BE2C (cell line): Measurements from ENCODE around the gene NRG2.

Experiments
- DNase-seq: peaks from one replicate; pipeline ENCODE4 v3.0.0-alpha.2; 2020
- H3K27me3 ChIP-seq: fragments of 250-450 bp; sonication (Bioruptor Pico); 2 replicates; pipeline ENCODE4 v1.5.1; 2020; ENCODE audit warnings: mild to moderate bottlenecking
- H3K36me3 ChIP-seq: fragments of 250-450 bp; sonication (Bioruptor Pico); 2 replicates; pipeline ENCODE4 v1.5.1; 2020; ENCODE audit warnings: mild to moderate bottlenecking
- H3K4me1 ChIP-seq: fragments of 250-450 bp; sonication (Bioruptor Pico); 2 replicates; pipeline ENCODE4 v1.5.1; 2020
- H3K4me3 ChIP-seq: 2 replicates; pipeline ENCODE4 v1.5.1; 2011; ENCODE audit warnings: low read depth, low read length
- H3K9me3 ChIP-seq: fragments of 250-450 bp; sonication (Bioruptor Pico); 2 replicates; pipeline ENCODE4 v1.5.1; 2020
- TF ChIP-seq, protein P1 (sequence below): IDR thresholded peaks from 2 replicates; pipeline ENCODE4 v1.5.1; 2012; ENCODE audit warnings: mild to moderate bottlenecking, low read depth, low read length

NRG2 gene

DNA sequence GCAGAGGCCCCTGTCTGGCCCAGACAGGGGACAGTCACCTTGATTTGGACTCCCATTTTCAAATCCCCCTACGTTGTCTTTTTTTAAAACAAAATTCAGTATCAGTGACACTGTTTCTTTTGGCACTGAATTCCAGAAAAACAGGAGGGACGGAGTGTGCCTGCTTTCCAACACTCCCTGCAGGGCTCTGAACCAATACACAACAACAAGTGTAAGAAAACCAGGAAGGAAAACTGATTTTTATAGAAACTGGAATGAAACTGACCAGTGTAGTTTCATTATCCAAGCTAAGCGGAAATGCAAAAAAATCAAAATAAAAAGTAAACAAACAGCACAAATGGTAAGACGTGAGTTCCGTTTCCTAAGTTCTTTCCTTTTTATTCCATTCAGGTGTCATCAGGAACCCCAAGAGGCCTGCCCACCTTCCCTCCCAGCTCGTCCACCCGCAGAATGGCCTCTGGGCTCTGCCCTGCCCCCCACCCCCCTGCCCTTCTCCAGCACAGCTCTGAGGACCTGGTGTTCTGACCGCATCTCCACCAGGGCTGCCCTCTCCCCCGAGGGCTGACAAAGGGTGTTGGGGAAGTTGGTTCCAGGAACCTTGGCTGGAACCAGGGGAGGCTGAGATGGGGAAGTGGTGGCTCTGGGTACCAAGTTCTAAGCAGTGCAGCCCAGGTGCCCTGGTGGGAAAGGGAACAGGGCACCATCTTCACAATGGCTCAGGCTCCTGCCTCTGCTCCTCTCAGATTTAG lies 173.9 kb downstream of the NRG2 start:
- no peaks in the 10 kb centered on the region; the same call in 1 of the 2 replicates for H3K4me1 ChIP-seq
- DNase-seq = no peak
- no peaks in the 10 kb centered on the region for H3K27me3 ChIP-seq
- no peaks in the 10 kb centered on the region for H3K36me3 ChIP-seq
- no peak overlapping the region for H3K4me3 ChIP-seq
- H3K9me3 ChIP-seq = no peaks in the 10 kb centered on the region
- TF ChIP-seq, protein P1, sequence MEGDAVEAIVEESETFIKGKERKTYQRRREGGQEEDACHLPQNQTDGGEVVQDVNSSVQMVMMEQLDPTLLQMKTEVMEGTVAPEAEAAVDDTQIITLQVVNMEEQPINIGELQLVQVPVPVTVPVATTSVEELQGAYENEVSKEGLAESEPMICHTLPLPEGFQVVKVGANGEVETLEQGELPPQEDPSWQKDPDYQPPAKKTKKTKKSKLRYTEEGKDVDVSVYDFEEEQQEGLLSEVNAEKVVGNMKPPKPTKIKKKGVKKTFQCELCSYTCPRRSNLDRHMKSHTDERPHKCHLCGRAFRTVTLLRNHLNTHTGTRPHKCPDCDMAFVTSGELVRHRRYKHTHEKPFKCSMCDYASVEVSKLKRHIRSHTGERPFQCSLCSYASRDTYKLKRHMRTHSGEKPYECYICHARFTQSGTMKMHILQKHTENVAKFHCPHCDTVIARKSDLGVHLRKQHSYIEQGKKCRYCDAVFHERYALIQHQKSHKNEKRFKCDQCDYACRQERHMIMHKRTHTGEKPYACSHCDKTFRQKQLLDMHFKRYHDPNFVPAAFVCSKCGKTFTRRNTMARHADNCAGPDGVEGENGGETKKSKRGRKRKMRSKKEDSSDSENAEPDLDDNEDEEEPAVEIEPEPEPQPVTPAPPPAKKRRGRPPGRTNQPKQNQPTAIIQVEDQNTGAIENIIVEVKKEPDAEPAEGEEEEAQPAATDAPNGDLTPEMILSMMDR = no peak

DNA sequence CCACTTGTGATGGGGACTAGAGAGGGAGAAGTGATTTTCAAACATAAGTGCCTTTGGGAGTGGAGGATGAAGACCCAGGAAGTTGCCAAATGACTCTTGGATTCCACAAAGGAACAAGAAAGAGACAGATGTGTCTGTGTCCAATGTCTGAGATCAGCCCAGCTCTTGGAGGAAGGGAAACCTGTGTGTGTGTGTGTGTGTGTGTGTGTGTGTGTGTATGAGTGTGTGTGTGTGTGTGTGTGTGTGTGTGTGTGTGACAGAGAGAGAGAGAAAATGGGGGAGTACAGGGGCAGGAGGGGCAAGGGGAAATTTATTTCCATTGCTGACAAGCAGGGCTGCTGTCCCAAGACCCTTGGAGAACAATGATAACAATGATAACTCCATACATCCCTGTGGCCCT lies 175.5 kb downstream of the NRG2 start:
- Histone ChIP-seq H3K9me3 (no peaks in the 10 kb centered on the region), H3K27me3 (no peaks in the 10 kb centered on the region), H3K4me3 (no peak overlapping the region), H3K36me3 (no peaks in the 10 kb centered on the region), H3K4me1 (no peaks in the 10 kb centered on the region; the same call in 1 of the 2 replicates)
- TF ChIP-seq, protein P1 = no peak
- no peak for DNase-seq

DNA sequence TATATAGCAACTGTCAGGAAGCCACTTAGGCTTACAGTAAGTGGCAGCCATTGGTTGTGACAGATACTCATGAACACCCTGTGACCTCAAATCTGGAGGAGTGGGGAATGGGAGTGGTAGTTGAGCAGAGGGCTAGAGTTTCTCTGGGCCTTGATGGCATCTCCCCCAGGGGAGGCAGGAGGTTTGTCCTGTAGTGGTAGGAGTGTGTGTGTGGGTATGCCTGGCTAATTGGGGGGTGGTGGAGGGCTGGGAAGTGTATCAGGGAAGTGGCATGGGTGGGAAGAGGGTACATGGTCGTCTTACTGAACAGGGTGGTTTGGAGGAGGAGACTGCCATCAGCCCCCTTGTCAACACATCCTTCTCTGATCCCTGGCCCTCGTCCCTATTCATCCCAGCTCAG lies 176.0 kb downstream of the NRG2 start:
- TF ChIP-seq, protein P1 = no peak
- no peaks in the 10 kb centered on the region; the same call in 1 of the 2 replicates for H3K4me1 ChIP-seq
- DNase-seq = no peak

DNA sequence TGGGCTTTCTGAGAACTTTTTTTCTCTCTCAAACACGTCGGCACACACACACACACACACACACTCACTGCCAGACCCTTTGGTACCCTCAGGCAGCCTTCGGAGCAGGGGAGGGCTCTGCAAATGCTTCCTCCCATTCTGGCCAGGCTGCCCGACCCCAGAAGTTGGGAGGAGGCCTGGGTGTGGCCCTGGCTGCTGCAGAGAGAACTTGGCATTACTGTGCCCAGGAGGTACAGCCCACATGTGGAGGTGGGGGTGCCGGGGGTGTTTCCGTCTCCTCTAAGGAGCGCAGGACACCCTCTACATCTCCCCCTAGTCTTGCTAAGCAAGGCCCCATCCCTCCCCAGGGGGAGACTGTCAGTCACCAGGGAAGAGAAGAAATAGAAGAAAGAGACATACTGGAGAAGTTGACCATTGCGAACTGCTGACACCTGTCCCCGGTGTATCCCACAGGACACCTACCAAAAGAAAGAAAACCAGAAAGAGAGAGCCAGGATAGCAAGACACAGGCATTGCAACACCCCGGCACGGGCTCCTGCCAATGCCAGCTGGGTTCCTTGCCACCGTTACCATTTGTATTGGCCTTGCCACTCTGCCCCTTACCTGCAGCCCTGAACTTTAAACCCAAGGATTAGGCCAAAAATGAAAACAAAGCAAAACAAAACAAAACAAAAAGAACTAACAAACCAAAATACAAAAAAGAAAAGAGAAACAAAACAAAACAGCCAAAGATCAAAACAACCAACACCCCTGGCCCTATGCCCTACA lies 178.2 kb downstream of the NRG2 start:
- no peak for DNase-seq
- H3K36me3 ChIP-seq = no peaks in the 10 kb centered on the region
- no peaks in the 10 kb centered on the region for H3K27me3 ChIP-seq
- no peaks in the 10 kb centered on the region; the same call in 1 of the 2 replicates for H3K4me1 ChIP-seq
- no peaks in the 10 kb centered on the region for H3K9me3 ChIP-seq
- no peak overlapping the region for H3K4me3 ChIP-seq
- TF ChIP-seq, protein P1 = no peak

More for the DNA sequence above, 176.0 kb downstream of the NRG2 start:
- no peaks in the 10 kb centered on the region for H3K9me3 ChIP-seq
- no peaks in the 10 kb centered on the region for H3K27me3 ChIP-seq
- no peak overlapping the region for H3K4me3 ChIP-seq
- no peaks in the 10 kb centered on the region for H3K36me3 ChIP-seq

DNA sequence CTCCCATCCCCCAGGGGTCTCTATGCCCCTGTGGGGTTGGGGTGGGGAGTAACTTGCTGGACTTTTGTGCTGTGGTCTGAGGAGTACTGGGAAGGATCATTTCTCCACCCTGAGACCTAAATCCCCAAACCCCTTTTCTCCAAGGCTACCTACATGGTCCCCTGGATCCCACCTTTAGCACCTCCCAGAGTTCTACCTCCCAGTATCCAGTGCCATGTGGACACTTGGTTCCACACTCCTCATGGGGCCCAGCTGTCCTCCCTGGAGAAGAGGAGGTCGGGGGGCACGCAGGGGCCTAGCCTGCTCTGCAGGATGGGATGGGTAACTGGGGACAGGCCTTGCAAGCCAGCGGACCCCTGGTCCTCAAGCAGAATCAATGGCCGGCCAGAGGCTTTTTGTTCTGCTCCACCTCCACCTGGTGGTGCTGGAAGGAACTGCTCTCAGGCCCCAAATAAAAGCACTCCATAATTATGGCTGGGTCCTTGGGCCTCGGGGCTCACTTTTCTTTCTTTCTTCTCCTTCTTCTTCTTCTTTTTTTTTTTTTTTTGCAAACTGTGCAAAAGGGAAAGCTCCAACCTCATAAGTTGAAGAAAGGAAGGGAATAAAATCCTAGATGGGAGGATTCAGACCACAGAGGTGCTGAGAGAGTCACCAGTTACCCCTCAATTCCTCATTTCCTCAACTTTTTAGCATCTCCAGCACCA lies 179.1 kb downstream of the NRG2 start:
- DNase-seq = peak; percentile 77
- no peaks in the 10 kb centered on the region; the same call in 1 of the 2 replicates for H3K4me1 ChIP-seq
- H3K9me3 ChIP-seq = no peaks in the 10 kb centered on the region
- H3K27me3 ChIP-seq = no peaks in the 10 kb centered on the region
- no peaks in the 10 kb centered on the region for H3K36me3 ChIP-seq
- no peak overlapping the region for H3K4me3 ChIP-seq
- TF ChIP-seq, protein P1 = peak; percentile 90
